HG03565 (cell line): ENCODE data around the gene ARHGAP40.

Source experiments
- ATAC-seq: cut with Tn5 transposase; IDR thresholded peaks from one replicate; pipeline ENCODE4 v1.9.1; 2021; ENCODE audit warnings: mild to moderate bottlenecking, moderate library complexity; ENCODE audit not compliant: unreplicated experiment

The ARHGAP40 gene

DNA sequence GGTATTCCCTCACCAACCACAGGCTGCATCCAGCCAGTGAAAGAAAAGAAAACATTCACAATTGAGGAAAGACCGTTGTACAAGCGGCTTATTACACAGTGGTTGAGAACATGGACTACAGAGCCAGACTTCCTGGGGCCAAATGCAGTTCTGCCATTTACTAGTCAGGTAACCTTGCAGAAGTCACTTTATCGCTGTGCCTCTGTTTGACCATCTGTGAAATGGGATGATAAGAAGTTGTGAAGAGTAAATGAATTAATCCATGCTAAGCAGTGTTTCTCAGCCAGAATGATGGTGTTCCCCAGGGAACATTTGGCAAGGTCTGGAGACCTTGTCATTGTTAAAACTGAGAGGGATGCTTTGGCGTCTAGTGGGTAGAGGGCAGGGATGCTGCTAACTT, 14.8 kb downstream of the ARHGAP40 start:
- ATAC-seq, result no peak

GRCh38 chr20:38617011-38617829, 15.6 kb downstream of the ARHGAP40 start:
- ATAC-seq, result no peak

GRCh38 chr20:38617830-38618196, 16.2 kb downstream of the ARHGAP40 start:
- no peak for ATAC-seq

DNA sequence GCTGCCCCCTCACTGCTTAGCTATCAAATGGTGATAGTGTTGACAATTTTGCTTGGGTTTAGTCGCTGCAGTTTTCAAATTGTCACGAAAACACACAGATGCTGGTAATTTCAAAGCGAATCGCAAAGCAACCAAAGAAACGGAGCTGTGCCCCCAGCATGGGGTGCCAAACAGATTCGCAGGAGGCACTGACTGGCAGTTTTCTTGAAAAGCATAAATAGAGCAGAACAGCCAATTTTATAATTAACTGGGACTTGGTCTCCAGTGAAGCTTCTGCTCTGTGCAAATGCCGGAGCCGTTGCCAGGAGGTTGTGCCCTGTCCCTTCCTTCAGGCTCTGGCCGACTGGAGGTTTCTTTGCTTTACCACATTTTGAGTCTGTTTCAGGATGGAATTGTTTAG, 18.8 kb downstream of the ARHGAP40 start:
- no peak for ATAC-seq

- no peak for ATAC-seq
Observed at GRCh38 chr20:38623061-38623460, 21.5 kb downstream of the ARHGAP40 start.

- no peak for ATAC-seq
Observed at GRCh38 chr20:38624084-38624483, 22.5 kb downstream of the ARHGAP40 start.

DNA sequence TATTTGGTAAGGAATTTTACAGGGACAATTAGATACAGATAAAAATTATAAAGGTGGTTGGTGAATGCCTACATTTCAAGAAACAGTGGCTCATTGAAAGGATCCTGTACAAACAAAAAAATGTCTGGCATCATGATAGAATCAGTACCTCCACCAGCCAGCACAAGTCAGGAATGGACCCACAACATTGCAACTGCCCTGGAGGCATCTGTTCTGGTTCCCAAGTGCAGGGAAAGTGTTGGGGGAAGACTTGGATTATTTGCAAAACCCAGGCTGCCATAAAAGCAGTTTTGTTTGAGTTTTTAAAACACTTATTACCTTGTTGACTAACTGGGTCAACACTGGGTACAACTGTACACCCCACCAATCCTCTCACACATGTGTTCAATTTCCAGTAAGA, 24.3 kb downstream of the ARHGAP40 start:
- ATAC-seq, result no peak

DNA sequence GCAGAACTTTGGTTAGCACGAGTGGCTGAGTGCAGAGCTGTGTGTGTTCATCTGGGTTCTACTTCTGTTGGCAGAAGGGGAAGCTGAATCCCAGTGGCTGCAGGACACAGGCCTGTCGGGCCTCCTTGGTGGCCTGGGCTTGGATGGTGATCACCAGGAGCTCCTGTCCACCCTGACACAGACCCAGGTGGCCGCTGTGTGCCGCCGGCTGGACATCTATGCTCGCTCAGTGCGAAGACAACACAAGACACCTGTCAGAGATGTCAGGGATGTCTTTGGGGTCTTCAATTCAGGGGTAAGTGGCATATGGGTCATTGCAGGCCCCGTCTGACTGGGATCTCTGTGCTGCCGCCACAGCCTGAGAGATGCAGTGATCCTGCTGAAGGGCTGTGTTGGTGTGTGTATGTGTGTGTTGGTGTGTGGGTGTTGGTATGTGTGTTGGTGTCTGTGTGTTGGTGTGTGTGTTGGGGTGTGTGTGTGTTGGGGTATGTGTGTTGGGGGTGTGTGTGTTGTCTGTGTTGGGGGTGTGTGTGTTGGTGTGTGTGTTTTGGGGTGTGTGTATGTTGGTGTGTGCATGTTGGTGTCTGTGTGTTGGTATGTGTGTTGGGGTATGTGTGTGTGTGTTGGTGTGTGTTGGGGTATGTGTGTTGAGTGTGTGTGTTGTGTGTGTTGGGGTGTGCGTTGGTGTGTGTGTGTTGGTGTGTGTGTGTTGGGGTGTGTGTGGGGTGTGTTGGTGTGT, 25.5 kb downstream of the ARHGAP40 start:
- no peak for ATAC-seq

GRCh38 chr20:38628580-38629470, 27.2 kb downstream of the ARHGAP40 start:
- ATAC-seq, result no peak

GRCh38 chr20:38629979-38630378, 28.4 kb downstream of the ARHGAP40 start:
- ATAC-seq, result no peak

GRCh38 chr20:38630727-38631126, 29.1 kb downstream of the ARHGAP40 start:
- ATAC-seq, result no peak

GRCh38 chr20:38631155-38632022, 29.8 kb downstream of the ARHGAP40 start:
- ATAC-seq, result no peak

- ATAC-seq, result no peak
Observed at GRCh38 chr20:38633577-38634093, 32.0 kb downstream of the ARHGAP40 start.

DNA sequence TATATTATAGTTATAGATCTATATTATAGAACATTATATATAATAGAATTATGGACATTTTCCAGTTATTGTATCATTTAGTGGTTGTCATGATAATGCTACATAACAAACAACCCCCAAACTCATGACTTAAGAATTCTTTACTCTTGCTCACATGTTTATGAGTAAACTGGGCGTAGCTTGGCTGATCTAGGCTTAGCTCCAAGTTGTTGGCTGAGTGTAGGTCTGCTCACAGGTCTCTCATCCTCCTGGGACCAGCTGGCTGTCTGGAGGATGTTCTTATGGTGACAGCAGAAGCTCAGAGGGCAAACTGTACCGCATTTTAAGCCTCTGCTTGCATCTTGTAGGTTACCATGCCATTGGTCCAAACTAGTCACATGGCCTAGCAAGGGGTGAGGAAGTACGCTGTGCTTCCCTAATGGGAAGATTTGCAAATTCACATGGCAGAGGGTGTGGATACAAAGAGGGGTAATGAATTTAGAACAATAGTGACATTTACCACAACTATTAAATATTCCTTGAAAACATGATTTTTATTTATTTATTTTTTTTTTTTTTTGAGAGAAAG, 34.2 kb downstream of the ARHGAP40 start:
- no peak for ATAC-seq

GRCh38 chr20:38640521-38640920, 38.9 kb downstream of the ARHGAP40 start:
- ATAC-seq, result no peak

DNA sequence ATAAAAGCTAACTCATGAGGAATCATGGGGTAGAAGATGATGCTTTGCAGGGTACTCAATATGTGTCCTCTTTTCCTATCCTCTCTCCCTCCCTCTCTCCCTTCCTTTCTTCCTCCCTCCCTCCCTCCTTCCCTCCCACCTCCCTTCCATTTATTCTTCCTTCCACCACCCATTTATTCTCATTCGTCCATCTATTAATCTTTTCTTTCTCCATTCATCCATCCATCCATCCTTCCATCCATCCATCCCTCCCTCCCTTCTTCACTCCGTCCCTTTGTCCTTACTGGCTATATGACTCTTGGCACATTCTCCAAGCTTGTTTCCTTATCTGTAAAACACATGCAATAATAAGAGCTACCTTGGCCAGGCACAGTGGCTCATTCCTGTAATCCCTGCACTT, 40.9 kb downstream of the ARHGAP40 start:
- no peak for ATAC-seq

DNA sequence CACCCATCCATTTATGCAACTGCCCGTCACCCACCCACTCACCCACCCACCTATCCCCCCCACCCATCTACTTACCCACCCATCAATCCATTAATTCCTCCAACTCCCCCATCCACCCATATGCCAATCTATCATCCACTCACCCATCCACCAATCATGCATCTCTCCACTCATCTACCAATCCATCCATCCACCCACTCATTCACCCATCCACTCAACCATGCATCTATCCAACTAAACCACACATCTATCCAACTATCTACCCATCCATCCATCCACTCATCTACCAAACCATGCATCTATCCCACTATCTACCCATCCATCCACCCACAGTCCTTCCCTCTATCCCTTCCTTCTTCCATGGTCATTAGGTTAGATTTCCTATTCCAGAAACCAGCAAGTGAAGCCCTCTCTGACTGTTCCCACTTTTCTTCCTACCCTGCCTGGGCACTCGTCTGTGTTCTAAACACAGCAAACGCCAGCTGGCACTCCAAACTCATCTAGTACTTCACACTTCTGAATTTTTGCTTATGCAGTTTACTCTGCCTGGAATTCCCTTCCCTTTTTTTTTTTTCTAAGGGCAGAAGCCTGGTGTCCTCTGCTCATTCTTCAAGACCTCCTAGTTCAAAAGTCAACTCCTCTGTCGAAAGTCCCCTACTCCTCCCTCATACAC, 43.1 kb downstream of the ARHGAP40 start:
- ATAC-seq, result no peak

DNA sequence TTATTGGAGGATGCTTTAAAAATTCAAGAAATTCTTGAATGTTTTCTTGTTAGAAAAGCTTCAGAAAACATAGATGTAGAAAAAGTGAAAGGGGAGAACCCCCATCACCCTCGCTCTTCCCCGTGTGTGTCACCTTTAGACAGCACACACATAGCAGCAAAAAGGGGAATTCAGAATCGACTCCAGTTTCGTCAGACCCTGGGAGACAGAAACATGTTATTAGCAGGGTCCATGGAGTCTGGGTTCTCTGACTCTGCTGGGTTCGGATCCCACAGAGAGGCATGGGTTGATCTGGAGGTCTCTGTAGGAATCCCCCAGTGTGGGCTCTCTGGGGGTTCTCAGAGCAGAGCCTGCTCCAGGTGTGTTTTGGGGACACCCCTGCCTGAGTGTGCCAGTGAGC, 43.7 kb downstream of the ARHGAP40 start:
- ATAC-seq, result no peak
